Body of pancreas (tissue), 4 donors: Measurements from ENCODE around the gene CDC26. TPM values are rescaled to one million over a fixed set of nuclear protein-coding genes. Genes with fewer than 3 reads are reported as not detected.

Source experiments
- ATAC-seq: fragments of 150-250 bp; one replicate; pipeline ENCODE4 v1.9.1; 2016
- DNase-seq, 4 donors: peaks; one replicate each; pipeline ENCODE4 v3.0.0-alpha.2; 2019
- H3K27ac ChIP-seq, 4 donors: fragments of 200-600 bp; sonication (generic); 1 replicate in 3 of 4; 2 replicates in 1 of 4; pipeline versions ENCODE4 v1.5.1 to v1.6.1; 2016 to 2019; ENCODE audit warnings: mild to moderate bottlenecking in 1 of 4, mixed read lengths in 1 of 4, moderate library complexity in 1 of 4
- H3K27me3 ChIP-seq, 2 donors: fragments of 200-600 bp; sonication (generic); one replicate each; pipeline ENCODE4 v1.6.0; 2016; ENCODE audit warnings: mild to moderate bottlenecking in 1 of 2
- H3K36me3 ChIP-seq, 2 donors: fragments of 200-600 bp; sonication (generic); replicated peaks in 1 of 2; 2 replicates each; pipeline ENCODE4 v1.5.1; 2016; ENCODE audit warnings: low read depth in 2 of 2; ENCODE audit not compliant: insufficient read depth in 1 of 2
- H3K4me1 ChIP-seq: fragments of 200-600 bp; sonication (generic); one replicate; pipeline ENCODE4 v1.6.0; 2016
- H3K4me3 ChIP-seq, 2 donors: fragments of 200-600 bp; sonication (generic); 1 replicate in 1 of 2; 2 replicates in 1 of 2; pipeline ENCODE4 v1.5.1; 2016 to 2019
- H3K9me3 ChIP-seq, 3 donors: fragments of 200-600 bp; sonication (generic); 1 replicate in 2 of 3; 2 replicates in 1 of 3; pipeline ENCODE4 v1.5.1; 2016
- POLR2A ChIP-seq, 3 donors: fragments of 450-650 bp; IDR thresholded peaks; one replicate each; pipeline ENCODE4 v1.6.1; 2016; ENCODE audit warnings: antibody characterized with exemption in 3 of 3, mild to moderate bottlenecking in 2 of 3
- WGBS, 2 donors: methylation state at CpG; one replicate each; pipeline ENCODE4 v1.1.5; 2017; 5-methylcytosine and 5-hydroxymethylcytosine counted together
- intact Hi-C: fragments of 100-400 bp; cut with DNase I; formaldehyde crosslinking; loops from one replicate; pipeline ENCODE4 v1.15.1; 2023
- total RNA-seq, 2 donors: library from RNA; depleted of rRNA; stranded (reverse); fragments of >200 nt; gene quantifications; one replicate each; pipeline ENCODE4 v1.1.0, GENCODE V29; 2016
- TF ChIP-seq, protein P1 (sequence below), 7 experiments: fragments of 450-650 bp in 4 of 7; fragments of 200-600 bp in 3 of 7; sonication (generic) in 3 of 7; IDR thresholded peaks; one replicate each; pipeline ENCODE4 v1.5.1; 2016 to 2019; ENCODE audit warnings: antibody characterized with exemption in 7 of 7

Gene CDC26
- total RNA-seq, 2 donors from 2014 or later: 21.3 to 27.0 TPM

GRCh38 chr9:113289091-113289490 lies 13.7 kb upstream of the CDC26 start:
- Histone ChIP-seq H3K4me3 (no peak overlapping the region), H3K36me3 (peaks cover 12 to 54% of the 10 kb centered on the region in 2 donors), H3K9me3 (no peaks in the 10 kb centered on the region), H3K27me3 (no peaks in the 10 kb centered on the region), H3K27ac (no peak overlapping the region), H3K4me1 (no peaks in the 10 kb centered on the region)
- intact Hi-C loops: no loop called here
- 93 to 98% methylated on average over 2 of the region's 2 CpGs for WGBS, 2 donors
- ATAC-seq (no peak), DNase-seq (no peak)
- TF ChIP-seq, protein P1, sequence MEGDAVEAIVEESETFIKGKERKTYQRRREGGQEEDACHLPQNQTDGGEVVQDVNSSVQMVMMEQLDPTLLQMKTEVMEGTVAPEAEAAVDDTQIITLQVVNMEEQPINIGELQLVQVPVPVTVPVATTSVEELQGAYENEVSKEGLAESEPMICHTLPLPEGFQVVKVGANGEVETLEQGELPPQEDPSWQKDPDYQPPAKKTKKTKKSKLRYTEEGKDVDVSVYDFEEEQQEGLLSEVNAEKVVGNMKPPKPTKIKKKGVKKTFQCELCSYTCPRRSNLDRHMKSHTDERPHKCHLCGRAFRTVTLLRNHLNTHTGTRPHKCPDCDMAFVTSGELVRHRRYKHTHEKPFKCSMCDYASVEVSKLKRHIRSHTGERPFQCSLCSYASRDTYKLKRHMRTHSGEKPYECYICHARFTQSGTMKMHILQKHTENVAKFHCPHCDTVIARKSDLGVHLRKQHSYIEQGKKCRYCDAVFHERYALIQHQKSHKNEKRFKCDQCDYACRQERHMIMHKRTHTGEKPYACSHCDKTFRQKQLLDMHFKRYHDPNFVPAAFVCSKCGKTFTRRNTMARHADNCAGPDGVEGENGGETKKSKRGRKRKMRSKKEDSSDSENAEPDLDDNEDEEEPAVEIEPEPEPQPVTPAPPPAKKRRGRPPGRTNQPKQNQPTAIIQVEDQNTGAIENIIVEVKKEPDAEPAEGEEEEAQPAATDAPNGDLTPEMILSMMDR (IDR thresholded peaks at IDR 0.05): no peak
- TF ChIP-seq POLR2A (IDR thresholded peaks at IDR 0.05): no peak

DNA sequence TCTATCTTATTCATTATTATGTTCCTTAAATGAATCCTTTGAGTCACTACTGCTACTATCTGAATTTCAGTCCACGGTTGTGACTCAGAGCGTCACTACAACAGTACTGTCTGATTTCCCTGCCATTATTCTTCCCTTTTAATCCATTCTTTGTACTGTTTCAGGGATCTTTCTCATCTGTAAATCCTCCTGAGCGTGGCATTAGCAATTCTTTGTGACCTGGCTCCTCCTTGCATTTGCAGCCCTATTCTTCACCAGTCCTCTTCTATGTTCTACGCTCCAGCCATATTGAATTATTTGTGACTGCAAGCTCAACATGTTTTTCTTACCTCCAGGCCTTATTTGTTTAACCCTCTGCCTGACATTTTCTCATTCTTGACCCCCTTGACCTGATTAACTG lies 6.0 kb upstream of the CDC26 start:
- Histone ChIP-seq H3K36me3 (peaks cover 23 to 29% of the 10 kb centered on the region in 2 donors), H3K27ac (no peak overlapping the region), H3K4me3 (no peak overlapping the region), H3K27me3 (no peaks in the 10 kb centered on the region), H3K4me1 (peaks cover 7% of the 10 kb centered on the region), H3K9me3 (no peaks in the 10 kb centered on the region)
- ATAC-seq: no peak
- WGBS, 2 donors: 95% methylated on average over 4 of the region's 4 CpGs
- DNase-seq: no peak
- TF ChIP-seq, protein P1 (IDR thresholded peaks at IDR 0.05): no peak
- no peak for TF ChIP-seq POLR2A (IDR thresholded peaks at IDR 0.05)
- intact Hi-C loops: no loop called here

DNA sequence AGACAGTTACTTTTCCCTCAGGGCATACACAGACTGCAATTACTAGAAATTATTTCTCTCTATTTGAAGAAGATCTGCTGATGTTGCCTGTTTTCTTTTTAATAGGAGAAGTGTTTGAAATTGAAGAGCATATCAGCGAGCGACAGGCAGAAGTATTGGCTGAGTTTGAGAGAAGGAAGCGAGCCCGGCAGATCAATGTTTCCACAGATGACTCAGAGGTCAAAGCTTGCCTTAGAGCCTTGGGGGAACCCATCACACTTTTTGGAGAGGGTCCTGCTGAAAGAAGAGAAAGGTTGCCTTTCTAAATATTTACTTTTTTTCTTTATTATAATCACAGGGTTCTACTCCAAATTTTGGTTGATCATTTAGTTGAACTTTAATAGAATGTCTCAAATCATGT lies 3.5 kb upstream of the CDC26 start:
- intact Hi-C loops: no loop called here

GRCh38 chr9:113274474-113275156 lies 757 bp downstream of the CDC26 start:
- Histone ChIP-seq H3K9me3 (no peaks in the 10 kb centered on the region), H3K4me1 (peaks cover 21% of the 10 kb centered on the region), H3K27me3 (no peaks in the 10 kb centered on the region), H3K27ac (peak overlapping the region; percentile 89 to 94 (median 90)), H3K36me3 (peaks cover 0 to 19% of the 10 kb centered on the region in 2 donors), H3K4me3 (peak overlapping the region; percentile 69 to 86)
- intact Hi-C loops: loop anchor here (5.0 kb wide), 1 partner anchor 138 kb away; the partner anchor contains the start of genes C9orf43 and POLE3
- 0% methylated on average over 11 to 15 of the region's 15 CpGs for WGBS, 2 donors
- TF ChIP-seq POLR2A (IDR thresholded peaks at IDR 0.05): no peak
- TF ChIP-seq, protein P1 (IDR thresholded peaks at IDR 0.05): peak; percentile 53 to 75 (median 67)
- peak; percentile 38 for ATAC-seq
- DNase-seq: peak in 1 of 4 donors; percentile 47

More for the DNA sequence above, 3.5 kb upstream of the CDC26 start:
- Histone ChIP-seq H3K27ac (no peak overlapping the region), H3K4me3 (no peak overlapping the region), H3K27me3 (no peaks in the 10 kb centered on the region), H3K9me3 (no peaks in the 10 kb centered on the region), H3K36me3 (peaks cover 10 to 17% of the 10 kb centered on the region in 2 donors), H3K4me1 (peaks cover 20% of the 10 kb centered on the region)
- DNase-seq: no peak
- no peak for ATAC-seq
- TF ChIP-seq POLR2A (IDR thresholded peaks at IDR 0.05): no peak
- TF ChIP-seq, protein P1 (IDR thresholded peaks at IDR 0.05): no peak
- 82 to 86% methylated on average over 4 of the region's 4 CpGs for WGBS, 2 donors

DNA sequence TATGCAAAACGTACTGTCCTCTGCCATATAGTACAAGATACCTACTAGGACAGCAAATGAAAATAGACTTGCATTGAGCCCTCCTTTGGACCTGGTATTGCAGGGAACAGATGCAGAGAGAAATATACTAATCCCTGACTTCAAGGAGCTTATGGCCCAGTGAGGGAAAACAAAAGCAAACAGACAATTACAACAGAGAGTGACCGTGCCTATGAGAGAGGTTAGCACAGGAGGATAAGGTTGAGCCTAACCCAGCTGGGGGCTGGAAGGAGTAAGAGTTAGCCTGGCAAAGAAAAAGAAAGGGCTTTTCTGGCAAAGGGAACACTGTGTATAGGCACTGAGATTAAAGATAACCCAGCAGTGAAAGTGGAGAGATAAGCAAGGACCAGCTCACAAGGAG lies 5.5 kb downstream of the CDC26 start:
- WGBS, 2 donors: 74 to 83% methylated on average over 2 of the region's 2 CpGs
- peaks cover 10% of the 10 kb centered on the region for H3K4me1 ChIP-seq
- intact Hi-C loops: loop anchor here (5.0 kb wide), 1 partner anchor 142 kb away; the partner anchor contains the start of genes C9orf43 and POLE3
- H3K27ac ChIP-seq: no peak overlapping the region
- H3K9me3 ChIP-seq: no peaks in the 10 kb centered on the region
- DNase-seq (no peak), ATAC-seq (no peak)
- no peaks in the 10 kb centered on the region for H3K27me3 ChIP-seq
- H3K36me3 ChIP-seq: peaks cover 0 to 18% of the 10 kb centered on the region in 2 donors
- H3K4me3 ChIP-seq: no peak overlapping the region
- TF ChIP-seq, protein P1 (IDR thresholded peaks at IDR 0.05): no peak
- no peak for TF ChIP-seq POLR2A (IDR thresholded peaks at IDR 0.05)
